Activated CD4-positive, CD25-positive, alpha-beta regulatory T cell treated with anti-CD3 and anti-CD28 coated beads, Interleukin-2, amount 50 U/mL, for 16 hours (primary cell): Measurements from ENCODE around the gene OR4C12.
"Not testable (repeated sequence)": the region's sequence is repeated elsewhere in the genome, so short reads cannot be mapped to it uniquely, and the experiment has no call there.

ENCODE experiments used
- DNase-seq: peaks from one replicate; pipeline ENCODE4 v3.0.0-alpha.2; 2020; ENCODE audit warnings: low read depth, low spot score

The OR4C12 gene

GRCh38 chr11:49982435-49982834 is at the start of gene OR4C12:
Gene OR4C12 (minus strand): TSS chr11:49982535. CDS start chr11:49982501, 34 bp downstream.
- DNase-seq, result not testable (repeated sequence)

- DNase-seq, result no peak
These were observed 47.9 kb upstream of the OR4C12 start for GRCh38 chr11:50030193-50030592.

GRCh38 chr11:49995565-49995964 is 13.2 kb upstream of the OR4C12 start:
- no peak for DNase-seq

GRCh38 chr11:49973439-49973838 is 8.9 kb downstream of the OR4C12 start:
- not testable (repeated sequence) for DNase-seq

- no peak for DNase-seq
These were observed 30.2 kb downstream of the OR4C12 start, which contains the start of gene OR4C13 for GRCh38 chr11:49952091-49952490. Gene OR4C13 (plus strand): TSS chr11:49952391. CDS start chr11:49952423, 32 bp downstream.

GRCh38 chr11:49948701-49949100 is 33.6 kb downstream of the OR4C12 start:
- not testable (repeated sequence) for DNase-seq
